ENCODE data around the gene BMPR1A. TPM values are rescaled to one million over a fixed set of nuclear protein-coding genes. Genes with fewer than 3 reads are reported as not detected.

The BMPR1A gene
- total and polyA plus RNA-seq, 10 of the 15 experiments (the other 5 are each of a cell fraction or from before 2014, with no cell fraction given), result 2.3 to 22.7 (median 13.1) TPM

DNA sequence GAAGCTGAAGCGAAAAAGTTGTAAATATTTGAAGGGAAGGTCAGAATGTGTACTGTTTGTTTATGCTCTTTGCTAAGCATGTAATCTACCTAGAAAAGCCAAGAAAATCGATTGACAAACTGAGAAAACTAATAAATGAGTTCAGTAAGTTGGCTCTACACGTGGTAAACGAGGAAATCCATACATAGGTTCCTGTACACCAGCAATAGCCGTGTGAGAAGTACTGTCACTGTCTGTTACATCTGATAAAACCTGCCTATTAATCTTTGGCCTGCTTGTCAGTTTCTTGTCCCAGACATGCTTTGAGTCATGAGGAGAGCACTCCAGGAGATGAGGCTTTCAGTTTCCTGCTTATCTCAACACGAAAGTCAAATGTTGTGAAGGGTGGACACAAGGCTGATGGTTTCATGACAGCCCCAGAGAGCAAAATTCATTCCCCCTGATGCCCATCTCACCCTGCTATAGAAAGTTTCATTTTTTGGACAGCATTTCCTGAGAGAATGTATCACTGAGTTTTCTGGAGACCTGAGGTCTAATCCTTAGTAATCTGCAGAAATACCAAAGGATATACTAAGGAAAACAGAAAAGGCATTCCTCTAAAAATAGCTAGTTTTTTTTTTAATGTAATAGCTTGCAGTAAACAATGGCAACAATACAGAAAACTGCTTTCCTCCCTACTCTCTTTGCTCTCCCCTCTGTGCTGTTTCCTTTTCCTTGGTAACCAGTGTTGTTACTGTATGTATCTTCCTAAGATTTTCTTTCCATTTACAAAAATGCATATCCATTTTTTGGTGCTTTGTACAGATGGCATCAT lies 18.8 kb downstream of the BMPR1A start (continued):
- peak in 1 of 2 experiments; percentile 90; a peak in 2 of 4 replicates for TF ChIP-seq ETV6 (conservative IDR thresholded peaks at IDR 0.05 in 1 of 2, IDR thresholded peaks at IDR 0.05 in 1 of 2; ENCODE audit: borderline replicate concordance in 1 of 2, low read depth in 1 of 2)
- TF ChIP-seq ZZZ3 (IDR thresholded peaks at IDR 0.05; ENCODE audit: control insufficient read depth, insufficient read length, low read depth), result no peak
- no peak for TF ChIP-seq ZNF207 (IDR thresholded peaks at IDR 0.05; ENCODE audit: borderline replicate concordance)
- TF ChIP-seq, protein P1, sequence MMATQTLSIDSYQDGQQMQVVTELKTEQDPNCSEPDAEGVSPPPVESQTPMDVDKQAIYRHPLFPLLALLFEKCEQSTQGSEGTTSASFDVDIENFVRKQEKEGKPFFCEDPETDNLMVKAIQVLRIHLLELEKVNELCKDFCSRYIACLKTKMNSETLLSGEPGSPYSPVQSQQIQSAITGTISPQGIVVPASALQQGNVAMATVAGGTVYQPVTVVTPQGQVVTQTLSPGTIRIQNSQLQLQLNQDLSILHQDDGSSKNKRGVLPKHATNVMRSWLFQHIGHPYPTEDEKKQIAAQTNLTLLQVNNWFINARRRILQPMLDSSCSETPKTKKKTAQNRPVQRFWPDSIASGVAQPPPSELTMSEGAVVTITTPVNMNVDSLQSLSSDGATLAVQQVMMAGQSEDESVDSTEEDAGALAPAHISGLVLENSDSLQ (IDR thresholded peaks at IDR 0.05), result peak; percentile 73
- 0 out of 2 replicates have a peak, but pooled peaks have one; percentile 18 for TF ChIP-seq IRF4 (IDR thresholded peaks at IDR 0.05; ENCODE audit: low read depth, low read length)
- TF ChIP-seq, protein P2, sequence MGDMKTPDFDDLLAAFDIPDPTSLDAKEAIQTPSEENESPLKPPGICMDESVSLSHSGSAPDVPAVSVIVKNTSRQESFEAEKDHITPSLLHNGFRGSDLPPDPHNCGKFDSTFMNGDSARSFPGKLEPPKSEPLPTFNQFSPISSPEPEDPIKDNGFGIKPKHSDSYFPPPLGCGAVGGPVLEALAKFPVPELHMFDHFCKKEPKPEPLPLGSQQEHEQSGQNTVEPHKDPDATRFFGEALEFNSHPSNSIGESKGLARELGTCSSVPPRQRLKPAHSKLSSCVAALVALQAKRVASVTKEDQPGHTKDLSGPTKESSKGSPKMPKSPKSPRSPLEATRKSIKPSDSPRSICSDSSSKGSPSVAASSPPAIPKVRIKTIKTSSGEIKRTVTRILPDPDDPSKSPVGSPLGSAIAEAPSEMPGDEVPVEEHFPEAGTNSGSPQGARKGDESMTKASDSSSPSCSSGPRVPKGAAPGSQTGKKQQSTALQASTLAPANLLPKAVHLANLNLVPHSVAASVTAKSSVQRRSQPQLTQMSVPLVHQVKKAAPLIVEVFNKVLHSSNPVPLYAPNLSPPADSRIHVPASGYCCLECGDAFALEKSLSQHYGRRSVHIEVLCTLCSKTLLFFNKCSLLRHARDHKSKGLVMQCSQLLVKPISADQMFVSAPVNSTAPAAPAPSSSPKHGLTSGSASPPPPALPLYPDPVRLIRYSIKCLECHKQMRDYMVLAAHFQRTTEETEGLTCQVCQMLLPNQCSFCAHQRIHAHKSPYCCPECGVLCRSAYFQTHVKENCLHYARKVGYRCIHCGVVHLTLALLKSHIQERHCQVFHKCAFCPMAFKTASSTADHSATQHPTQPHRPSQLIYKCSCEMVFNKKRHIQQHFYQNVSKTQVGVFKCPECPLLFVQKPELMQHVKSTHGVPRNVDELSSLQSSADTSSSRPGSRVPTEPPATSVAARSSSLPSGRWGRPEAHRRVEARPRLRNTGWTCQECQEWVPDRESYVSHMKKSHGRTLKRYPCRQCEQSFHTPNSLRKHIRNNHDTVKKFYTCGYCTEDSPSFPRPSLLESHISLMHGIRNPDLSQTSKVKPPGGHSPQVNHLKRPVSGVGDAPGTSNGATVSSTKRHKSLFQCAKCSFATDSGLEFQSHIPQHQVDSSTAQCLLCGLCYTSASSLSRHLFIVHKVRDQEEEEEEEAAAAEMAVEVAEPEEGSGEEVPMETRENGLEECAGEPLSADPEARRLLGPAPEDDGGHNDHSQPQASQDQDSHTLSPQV (IDR thresholded peaks at IDR 0.05), result no peak

Data from GM12878 (cell line).